GM21528 (cell line): ENCODE data around the gene KCNJ15.
A peak's percentile ranks its signal among the peaks of the same experiment; 100 is the strongest.
"Not testable (repeated sequence)": the region's sequence is repeated elsewhere in the genome, so short reads cannot be mapped to it uniquely, and the experiment has no call there.

Source experiments
- ATAC-seq: cut with Tn5 transposase; IDR thresholded peaks from one replicate; pipeline ENCODE4 v1.9.1; 2021; ENCODE audit warnings: mild to moderate bottlenecking, moderate library complexity; ENCODE audit not compliant: unreplicated experiment, low FRiP score

KCNJ15 gene

DNA sequence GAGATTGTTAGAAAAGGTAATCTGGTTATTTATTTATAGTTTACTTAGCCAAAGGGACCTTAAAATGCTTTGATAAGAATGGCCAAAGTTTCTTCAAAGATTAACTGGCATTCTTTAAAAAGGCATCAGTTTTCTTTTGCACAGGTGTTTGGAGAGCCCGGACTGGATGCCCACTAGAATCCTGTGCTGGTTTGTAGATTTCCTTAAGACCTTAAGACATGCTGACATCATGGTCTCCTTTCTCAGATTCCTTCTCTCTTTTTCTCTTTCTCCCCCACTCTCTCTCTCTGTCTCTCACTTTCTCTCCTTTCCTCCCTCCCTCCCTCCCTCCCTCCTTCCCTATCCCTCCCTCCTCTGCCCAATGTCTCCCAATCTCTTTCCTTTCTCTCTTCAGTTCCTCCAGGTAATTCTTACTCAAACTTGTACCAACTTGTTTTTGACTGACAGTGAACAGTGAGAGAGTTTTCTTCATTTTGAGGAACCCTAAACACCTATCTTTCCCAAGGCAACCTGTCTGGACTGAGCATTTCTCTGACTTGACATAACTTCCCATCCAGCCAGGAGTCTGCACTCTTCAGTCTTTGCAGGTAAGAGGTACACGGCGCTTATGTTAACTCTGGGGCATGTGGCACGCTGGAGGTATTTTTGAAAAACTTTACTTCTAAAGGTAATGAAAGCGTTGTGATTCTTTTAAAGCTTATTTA lies at the start of gene KCNJ15:
TSS of gene KCNJ15 (plus strand) at position 393 of the 704 bp plus-strand sequence. CDS start 42,271 bp downstream, outside the sequence.
- no peak for ATAC-seq

DNA sequence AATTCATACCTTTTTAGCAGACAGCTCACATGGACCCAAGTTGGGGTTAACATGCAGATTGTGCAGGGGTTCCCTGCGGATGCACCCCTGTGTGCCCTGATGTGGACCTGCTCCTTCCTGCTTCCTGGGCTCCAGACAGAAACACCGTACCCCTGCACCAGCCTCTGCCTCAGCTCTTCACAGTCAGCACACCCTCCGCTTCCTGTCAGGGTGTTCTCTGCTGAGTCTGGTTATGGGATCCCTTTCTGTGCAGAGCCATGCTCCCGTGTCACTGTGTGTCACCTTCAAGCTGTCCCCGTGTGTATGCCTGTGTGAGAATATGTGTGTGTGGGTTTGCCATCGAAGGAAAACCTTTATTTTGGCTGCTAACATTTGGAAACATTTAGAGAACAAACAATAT lies 48.7 kb upstream of the KCNJ15 start:
- ATAC-seq, result no peak

DNA sequence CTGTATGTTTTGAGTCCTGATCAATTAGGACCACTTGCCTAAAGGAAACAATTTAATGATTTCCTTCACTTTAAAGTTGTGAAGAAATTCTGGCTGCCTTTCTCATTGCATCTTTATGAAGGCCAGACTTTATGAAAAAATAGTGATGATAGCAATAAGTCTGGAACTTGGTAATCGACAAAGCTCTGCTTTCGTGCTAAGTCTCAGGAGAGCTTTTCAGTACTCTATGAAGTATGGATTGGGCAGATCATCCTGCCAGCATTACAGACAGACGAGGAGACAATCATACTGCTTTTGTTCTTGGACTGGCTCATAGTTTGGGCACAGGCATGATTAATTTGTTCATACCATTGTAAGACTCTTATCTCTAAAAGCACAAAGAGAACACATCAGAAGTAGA lies 45.5 kb upstream of the KCNJ15 start:
- ATAC-seq, result no peak

DNA sequence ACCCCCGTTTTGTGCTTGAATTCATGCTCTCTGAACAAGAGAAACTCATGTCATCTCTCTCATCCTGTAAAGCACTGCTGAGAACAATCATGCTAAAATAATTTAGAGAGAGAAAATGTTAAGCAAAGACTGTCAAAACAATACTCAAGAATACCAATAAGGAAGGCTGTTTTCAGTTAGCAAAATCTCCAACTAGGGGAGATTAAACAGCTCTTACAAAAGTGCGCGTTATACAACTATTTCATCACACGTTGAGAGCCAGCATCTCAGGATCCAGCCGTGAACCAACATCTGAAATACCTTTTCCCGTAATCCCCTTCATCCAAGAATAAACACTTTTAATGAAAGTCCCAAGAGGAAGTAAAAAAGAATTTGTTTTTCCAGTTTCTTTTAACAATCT lies 44.1 kb upstream of the KCNJ15 start:
- ATAC-seq, result no peak

DNA sequence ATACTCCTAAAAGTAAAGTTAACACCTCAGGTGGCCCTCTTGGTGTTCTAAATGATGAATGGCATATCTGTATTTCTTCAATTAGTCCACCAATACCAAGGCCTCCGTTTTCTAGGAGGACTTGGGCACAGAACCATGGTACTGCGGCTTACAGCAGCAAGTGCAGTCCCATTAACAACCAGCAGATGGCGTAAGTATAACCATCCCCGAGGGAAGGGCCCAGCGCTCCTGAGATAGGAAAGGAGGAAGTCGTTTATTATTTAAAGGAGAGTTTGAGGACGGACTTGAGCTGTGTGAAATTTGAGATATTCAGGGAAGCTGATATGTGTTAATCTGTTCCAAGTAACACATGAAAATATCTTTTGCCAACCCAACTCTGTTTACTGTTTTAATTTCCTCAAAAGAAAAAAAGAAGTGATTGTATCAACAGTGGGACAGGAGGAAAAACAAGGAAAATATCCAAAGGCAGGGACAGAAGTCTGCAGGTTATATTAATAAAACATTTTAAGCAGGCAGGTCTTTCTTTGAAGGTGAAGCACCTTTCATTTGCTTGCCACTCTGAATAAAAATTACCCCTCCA lies 37.7 kb upstream of the KCNJ15 start:
- ATAC-seq, result no peak

DNA sequence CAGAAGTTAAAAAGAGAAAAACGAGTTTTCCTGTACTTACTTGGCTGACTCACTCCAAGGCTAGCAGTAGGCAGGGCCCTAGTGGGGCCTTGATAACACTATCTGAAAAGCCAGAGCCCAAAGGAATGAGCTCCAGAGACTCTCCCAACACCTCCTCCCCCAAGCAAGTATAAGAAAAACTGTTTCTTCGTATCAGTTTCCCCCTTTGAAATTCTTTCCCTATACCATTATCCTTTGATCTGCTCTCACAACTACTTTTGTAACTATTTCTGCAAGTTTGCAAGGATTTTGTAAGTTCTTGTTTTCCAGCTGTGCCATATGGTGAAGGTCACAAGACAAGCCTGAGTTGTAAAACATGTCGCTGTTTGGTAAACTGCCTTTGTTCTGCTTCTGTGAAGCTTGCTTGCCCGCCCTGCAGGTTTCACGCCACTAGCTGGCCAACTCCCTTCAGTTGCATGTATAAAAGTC lies 36.5 kb upstream of the KCNJ15 start:
- no peak for ATAC-seq

DNA sequence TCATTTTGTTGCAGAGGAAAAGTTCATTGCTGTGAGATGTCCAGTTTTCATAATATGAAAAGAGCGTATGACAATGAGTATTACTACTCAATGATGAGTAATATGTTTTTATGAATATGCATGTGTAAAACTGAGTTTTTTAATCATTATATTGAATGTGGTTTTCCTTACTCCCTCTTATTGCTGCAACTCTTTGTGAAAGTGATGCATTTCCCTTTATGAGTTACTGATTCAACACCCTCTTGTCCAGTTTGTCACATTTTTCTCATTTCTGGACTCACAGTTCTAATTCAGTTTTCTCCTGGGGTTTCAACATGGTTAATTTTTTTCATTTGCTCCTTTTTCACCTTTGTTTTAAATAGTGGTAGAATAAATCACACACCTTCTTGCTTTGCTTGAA lies 35.2 kb upstream of the KCNJ15 start:
- ATAC-seq, result peak; percentile 60

DNA sequence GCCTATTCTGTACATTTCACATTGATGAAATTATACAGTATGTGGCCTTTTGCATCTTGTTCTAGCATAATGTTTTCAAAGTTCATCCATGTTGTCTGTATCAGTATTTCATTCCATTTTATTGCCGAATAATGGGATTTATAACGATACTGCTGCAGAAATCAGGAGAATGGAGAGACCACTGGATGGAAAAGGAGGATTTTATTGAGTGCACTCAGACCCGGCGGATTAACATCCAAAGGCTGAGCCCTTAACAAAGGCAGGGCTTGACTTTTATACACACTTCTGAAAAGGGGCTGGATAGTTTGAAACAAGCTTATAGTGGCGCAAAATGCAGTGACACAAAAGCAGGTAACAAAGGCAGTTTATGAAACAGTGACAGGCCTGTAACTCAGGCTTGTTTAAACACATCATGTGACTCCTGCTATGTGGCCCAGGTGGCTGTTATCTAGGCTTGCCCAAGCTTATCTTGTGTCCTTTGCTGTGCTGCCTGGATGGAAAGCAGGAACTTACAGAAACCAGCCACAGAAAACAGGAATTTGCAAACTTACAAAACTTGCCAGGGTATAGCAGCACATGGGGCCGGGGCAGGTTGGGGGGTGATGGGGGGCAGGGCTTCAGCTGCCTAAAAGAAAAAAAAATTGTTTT lies 32.8 kb upstream of the KCNJ15 start:
- no peak for ATAC-seq

DNA sequence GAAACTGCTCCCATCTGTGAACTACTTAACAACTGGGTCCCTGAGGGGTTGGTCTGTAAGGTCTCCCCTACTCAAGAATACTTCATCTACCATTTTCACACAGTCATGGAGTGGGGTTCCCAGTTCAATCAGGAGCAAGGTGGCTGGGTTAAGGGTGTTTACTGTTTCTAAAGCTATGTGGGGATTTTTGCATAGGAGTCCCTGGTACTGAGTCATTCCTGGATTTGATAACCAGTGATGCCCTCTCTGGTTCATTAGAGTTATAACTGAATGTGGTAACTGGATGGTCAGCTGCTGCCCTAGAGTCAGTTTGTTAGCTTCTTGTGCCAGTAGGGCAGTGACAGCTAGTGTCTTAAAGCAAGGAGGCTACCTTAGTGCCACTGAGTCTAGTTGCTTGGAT lies 29.4 kb upstream of the KCNJ15 start:
- ATAC-seq, result no peak

DNA sequence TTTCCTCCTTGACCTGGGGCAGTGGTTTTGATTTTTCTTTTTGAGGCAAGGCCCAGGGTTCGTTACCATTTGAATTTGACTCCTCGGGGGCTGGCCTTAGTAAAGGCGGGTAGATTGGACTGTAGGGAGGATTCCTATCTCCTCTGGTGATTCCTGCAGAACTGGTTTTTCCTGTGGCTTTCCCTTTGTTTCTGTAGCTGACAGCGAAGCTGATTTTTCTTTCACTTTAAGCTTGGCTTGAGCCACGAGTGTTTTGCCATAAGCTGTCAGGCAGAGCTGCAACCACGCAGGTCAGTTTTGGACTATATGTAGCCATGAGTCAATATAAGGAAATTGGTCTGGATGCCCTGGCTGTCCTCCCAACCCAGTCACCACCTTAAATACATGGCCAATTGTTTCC lies 28.7 kb upstream of the KCNJ15 start:
- no peak for ATAC-seq

DNA sequence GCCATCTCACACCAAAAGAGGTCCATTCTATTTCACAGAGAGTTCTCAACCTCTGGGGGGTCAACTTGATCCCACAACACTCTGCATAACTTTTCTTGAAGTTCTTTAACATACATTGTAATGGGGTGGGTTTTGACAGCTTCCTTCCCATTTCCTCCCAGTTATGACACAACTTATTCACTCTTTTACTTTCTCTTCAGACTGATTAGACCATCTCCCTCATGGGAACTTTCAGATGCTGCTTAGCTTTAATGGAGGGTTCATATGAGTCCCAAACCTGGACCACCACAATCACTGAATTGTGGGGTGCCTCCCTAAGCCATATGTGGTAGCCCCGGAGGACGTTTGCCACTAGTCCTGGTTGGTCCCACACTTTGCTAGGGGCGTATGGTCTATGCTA lies 28.3 kb upstream of the KCNJ15 start:
- no peak for ATAC-seq

DNA sequence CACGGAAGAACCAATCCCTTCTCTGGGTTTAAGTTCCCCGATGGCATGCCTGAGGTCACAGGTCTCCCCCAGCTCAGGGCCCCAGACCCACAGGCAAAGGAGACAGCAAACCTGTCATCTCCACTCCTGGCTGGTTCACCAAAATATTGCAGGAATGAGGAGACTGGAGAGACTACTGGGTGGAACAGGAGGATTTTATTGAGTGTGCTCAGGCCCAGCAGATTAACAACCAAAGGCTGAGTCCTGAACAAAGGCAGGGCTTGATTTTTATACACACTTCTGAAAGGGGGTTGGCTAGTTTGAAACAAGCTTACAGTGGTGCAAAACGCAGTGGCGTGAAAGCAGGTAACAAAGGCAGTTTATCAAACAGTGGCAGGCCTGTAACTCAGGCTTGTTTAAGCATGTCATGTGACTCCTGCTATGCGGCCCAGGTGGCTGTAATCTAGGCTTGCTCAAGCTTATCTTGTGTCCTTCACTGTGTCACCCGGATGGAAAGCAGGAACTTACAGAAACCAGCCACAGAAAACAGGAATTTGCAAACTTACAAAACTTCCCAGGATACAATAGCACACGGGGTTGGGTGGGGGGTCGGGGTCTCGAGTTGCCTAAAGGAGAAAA lies 27.4 kb upstream of the KCNJ15 start:
- no peak for ATAC-seq

DNA sequence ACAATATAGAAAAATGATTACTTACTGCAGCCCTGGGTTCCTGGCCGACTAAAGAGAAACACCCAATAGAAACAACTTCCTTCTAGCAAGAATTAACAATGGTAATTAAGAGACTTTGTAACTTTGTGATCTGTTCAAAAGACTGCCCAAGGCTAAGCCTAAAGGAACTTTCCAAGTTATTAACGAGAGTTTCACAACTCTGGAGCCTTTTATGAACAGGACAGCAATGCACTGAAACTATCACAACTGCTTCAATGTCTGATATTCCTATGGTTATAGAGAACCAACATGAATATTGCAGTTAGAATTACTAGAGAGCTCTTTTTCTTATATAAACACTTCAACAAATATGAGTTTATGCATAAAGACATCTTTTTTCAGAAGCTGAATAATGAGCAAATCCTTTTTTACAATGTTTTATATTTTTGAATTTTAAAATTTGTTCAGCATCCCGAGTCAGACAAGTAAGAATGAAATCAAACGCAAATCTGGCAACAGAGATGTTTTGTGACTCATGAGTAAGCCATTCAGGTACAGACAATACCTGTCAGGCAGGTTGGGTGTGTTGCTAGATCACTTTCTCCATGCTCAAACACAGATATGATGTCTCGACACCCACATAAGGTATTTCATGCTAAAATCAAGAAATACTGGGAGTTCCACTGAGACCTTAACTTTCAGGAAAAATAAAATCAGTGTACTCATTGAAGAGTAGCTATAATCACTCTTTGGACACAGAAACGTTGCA lies 22.2 kb upstream of the KCNJ15 start:
- ATAC-seq, result no peak

DNA sequence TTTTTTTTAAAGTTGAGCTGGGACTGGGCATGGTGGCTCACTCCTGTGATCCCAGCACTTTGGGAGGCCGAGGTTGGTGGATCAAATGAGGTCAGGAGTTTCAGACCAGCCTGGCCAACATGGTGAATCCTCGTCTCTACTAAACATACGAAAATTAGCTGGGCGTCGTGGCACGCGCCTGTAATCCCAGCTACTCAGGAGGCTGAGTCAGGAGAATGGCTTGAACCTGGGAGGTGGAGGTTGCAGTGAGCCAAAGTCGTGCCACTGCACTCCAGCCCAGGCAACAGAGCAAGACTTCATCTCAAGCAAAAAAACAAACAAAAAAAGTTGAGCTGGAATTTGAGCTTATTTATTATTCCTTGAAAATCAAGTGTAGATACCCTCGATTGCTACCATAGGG lies 21.5 kb upstream of the KCNJ15 start:
- not testable (repeated sequence) for ATAC-seq

DNA sequence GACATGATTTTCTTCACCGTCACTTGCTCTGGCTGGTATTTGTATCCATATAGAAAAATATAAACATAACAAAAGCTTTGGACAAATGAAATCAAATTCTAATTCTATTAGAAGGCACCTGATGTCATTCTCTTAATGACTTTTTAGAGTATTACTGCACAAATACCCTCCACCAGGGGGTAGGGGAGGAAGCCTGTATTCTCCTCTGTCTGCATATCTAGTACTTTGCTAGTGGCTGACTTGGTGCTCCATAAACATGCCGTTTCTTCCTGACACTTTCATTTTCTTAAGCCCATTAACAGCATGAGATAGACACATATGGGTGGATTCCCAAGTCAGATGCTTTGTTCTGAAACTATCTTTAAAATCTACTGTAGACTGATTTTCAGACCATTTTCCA lies 20.6 kb upstream of the KCNJ15 start:
- ATAC-seq, result no peak

DNA sequence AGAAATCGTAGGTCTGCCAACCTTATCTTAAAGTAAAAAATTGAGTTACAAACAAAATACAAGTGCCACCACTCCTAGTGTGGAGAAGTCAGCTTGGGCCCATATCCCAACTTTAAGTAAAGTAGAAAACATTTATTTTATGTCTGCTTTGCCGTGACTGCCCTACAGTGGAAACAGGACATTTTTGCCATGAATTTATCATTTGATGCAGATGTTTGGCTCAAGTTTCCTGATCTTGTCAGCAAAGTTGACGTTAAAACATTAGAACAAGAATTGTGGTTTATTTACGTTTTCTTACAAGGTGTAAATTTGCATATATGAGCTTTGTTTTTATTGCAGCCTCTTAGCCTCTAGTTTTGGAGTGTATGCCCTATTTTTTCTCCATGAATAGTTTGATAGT lies 17.1 kb upstream of the KCNJ15 start:
- ATAC-seq, result no peak

DNA sequence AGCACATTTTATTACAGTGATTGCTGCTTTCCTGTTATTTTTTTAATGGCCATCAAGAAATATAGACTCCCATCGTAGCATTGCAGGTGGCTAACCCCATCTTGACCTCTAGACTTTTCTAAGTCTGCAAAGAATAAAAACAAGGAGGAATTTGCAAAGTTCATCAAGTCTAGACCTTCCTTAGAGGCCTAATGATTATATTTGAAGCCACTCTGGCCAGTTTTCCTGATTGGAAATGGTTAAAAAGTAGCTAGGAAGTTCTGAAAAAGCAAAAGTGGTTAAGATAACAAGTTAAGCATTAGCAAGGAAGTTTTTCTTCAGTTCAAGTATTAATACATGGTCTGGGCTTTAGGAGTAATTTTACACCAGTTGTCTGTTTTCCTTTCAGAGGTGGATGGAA lies 16.7 kb upstream of the KCNJ15 start:
- no peak for ATAC-seq

DNA sequence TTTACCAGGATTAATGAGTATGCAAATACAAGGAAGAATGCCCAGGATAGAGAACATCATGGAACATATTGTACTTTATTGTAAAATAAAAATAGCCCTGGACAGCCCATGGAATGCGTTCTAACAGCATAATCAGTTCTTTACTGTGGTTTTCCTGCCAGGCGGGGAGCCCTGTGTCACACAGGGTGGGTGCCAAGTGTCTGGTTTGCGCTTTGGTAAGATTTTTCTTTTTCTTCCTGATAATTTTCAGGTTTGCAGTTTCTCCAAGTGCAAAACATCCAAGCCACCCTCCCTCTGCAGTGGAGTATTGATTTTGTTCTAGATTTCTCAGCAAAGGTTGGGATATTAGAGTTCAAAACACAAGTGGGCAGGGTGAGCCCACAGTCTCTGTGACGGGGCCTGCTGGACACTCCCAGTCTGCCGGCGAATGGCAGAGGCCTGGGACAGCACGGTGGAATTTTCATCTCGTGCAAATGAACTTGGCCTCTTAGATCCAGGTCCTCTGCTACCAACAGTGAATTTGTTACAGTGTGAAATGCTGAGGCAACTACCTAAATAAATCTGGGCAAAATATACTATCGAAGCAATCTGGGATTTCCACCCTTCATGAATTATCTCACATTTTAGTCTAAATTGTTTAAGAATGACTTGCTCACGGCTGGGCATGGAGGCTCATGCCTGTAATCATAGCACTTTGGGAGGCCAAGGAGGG lies 15.6 kb upstream of the KCNJ15 start:
- ATAC-seq, result no peak

DNA sequence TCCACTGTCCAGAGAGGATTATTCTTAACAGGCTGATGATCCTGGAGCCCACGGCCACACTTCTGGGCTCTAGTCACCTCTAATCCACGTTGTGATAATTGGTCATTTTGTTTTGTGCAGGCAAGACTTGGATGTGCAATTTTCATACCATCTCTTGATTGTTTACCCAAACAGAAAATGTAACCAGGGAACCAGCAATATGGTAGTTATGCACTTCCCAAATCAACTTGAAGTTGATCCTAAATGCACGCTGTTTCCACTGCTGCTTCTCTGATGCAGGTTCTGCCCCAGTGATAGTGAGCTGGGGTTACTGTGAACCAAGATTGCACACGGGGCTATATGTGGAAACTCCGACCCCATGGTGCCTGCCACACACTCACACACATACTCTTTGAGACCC lies 14.7 kb upstream of the KCNJ15 start:
- ATAC-seq, result no peak

DNA sequence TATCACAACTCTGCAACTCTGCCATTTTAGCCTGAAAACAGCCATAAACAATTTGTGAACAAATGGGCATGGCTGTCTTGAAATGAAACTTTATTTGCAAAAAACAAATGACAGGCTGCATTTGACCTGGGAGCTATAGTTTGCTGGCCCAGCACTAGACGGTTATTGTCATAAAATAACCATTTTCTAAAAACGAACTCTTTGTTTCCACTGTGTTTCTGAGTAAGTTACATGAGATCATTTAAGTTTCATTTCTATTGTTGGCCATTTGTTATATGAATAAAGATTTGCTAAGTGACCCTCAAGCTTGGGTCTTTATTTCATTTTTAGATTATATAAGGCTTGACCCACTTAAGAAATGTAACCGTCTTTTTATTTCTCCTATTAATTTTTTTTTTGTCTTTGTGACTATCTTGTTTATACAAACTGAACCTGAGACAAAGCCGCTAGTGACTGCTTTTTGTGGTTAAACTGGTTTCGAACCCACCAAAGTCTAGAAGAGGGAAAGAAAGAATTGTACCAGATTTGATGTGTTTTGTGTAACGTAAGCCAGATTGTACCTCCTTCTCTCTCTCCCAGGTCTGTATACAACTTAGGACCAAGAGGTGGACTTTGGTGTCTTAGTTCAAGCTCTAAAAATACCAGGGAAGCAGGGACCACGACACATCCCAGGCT lies 12.9 kb upstream of the KCNJ15 start:
- ATAC-seq, result no peak
